Measurements from ENCODE around the gene PHLDA1. TPM values are rescaled to one million over a fixed set of nuclear protein-coding genes. Genes with fewer than 3 reads are reported as not detected.
"Not testable (repeated sequence)": the region's sequence is repeated elsewhere in the genome, so short reads cannot be mapped to it uniquely, and the experiment has no call there.

The PHLDA1 gene
- polyA plus RNA-seq, 1 donor: 18.1 TPM

DNA sequence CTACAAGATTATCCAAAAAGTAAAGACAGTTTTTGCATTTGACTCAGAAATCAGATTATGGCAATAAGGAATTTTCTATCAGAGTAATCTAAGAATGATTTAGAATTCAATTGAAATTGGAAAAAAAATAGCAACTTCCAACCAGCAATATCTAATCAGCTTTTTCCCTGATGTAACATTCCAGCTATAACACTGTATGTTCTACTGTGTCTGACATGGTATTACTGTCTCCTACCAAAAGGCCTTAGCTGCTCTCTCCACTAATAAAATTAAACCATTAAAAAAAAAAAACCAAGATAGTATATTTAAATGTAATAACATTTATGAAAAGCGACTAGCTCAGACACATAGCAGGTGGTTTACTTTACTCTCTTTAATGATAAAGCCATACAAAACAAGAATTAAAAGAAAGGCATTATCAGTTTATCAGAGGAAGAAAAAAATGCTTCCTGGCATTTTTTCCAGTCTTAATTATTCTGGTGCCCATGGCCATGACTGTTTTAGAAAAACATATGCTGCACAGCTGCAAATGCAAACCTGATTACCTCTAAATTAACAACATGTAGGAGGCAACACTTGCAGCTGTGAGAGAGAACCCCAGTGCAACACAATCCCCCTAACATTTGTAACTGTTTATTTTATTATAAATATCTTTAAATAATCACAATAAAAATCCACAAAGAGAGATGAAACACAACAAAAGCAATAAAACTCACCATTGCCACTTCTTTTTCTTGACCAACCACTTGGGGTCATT lies 28.8 kb downstream of the PHLDA1 start:
- Histone ChIP-seq H3K4me1 (ENCODE audit: control insufficient read depth, insufficient read depth, low read length) (no peaks in the 10 kb centered on the region), H3K27ac (ENCODE audit: low read length) (no peak overlapping the region), H3K36me3 (ENCODE audit: control insufficient read depth, insufficient read depth, low read length) (no peaks in the 10 kb centered on the region), H3K4me3 (ENCODE audit: low read length) (no peak overlapping the region), H3K9me3 (ENCODE audit: control insufficient read depth, low read depth, low read length) (no peaks in the 10 kb centered on the region), H3K27me3 (ENCODE audit: control insufficient read depth, insufficient read depth, low read length) (no peaks in the 10 kb centered on the region)
- DNase-seq: no peak
- WGBS (ENCODE audit: insufficient coverage, low lambda C conversion rate): no CpG with 5 or more reads among the region's 1 CpG

DNA sequence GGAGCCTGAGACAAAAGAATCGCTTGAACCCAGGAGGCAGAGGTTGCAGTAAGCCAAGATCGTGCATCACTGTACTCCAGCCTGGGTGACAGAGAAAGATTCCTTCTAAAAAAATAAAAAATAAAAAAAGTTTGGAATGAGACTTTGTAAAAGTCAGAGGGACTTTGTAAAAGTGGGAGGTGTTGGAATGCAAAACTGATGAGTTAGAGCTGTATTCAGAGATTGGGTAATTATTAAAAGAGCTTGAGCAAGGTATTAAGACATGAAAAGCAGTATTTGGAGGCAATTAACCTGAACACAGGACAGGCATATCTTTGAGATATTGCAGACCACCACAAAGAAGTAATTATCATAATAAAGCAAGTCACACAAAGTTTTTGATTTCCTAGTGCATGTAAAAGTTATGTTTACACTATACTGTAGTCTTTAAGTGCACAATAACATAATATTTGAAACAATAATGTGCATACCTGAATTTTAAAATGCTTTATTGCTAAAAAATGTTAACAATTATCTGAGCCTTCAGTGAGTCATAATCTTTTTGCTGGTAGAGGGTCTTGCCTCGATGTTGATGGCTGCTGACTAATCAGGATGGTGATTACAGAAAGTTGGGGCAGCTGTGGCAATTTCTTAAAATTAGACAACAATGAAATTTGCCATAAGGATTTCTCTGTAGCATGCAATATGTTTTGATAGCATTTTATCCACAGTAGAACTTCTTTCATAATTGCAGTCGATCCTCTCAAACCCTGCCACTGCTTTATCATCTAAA lies 33.1 kb downstream of the PHLDA1 start:
- WGBS (ENCODE audit: insufficient coverage, low lambda C conversion rate): 94% methylated on average over 2 of the region's 4 CpGs
- Histone ChIP-seq H3K27me3 (ENCODE audit: control insufficient read depth, insufficient read depth, low read length) (no peaks in the 10 kb centered on the region), H3K27ac (ENCODE audit: low read length) (no peak overlapping the region), H3K4me3 (ENCODE audit: low read length) (no peak overlapping the region), H3K4me1 (ENCODE audit: control insufficient read depth, insufficient read depth, low read length) (no peaks in the 10 kb centered on the region), H3K36me3 (ENCODE audit: control insufficient read depth, insufficient read depth, low read length) (no peaks in the 10 kb centered on the region), H3K9me3 (ENCODE audit: control insufficient read depth, low read depth, low read length) (no peaks in the 10 kb centered on the region)
- no peak for DNase-seq

DNA sequence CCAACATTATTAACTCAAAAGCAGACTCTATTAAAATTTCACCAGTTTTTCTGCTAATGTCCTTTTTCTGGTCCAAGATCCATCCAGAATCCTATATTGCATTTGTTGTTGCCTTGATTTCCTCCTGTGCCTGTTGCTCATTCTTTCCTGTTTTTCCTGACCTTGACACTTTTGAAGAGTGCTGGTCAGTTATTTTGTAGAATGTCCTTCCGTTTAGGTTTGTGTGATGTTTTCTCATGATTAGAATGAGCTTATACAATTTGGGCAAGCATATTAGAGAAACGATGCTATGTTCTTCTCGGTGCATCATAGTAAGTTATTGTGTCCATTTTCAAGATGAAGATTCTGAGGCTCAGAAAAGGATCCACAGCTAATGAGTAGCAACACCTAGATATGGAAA lies 33.9 kb downstream of the PHLDA1 start:
- 81% methylated on average over 3 of the region's 3 CpGs for WGBS (ENCODE audit: insufficient coverage, low lambda C conversion rate)
- H3K4me3 ChIP-seq (ENCODE audit: low read length): no peak overlapping the region

DNA sequence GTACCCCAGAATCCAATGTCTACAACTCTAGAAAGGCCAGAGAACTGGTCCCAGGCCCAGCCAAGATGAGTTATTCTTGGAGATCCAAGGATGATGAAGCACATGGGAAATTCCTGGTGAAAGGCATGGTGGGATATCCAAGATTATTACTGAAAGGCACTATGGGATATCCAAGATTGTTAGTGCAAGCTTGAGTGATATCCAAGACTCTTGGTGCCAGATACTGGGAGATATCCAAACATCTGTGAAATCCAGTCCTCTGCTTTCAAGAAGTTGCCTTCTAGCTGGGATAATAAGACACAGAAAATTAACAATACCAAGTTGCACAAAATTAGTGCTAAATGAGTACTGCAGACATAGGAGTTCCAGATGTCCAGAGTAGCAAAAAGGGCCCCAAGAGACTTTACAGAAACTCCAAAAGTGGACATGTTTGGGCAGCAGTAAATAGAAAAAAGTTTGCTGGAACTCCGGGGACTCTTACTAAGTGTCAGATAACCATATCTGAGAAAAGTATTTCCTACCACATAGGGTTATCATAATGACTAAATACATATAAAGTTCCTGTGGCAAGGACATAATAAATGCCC lies 34.6 kb downstream of the PHLDA1 start:
- Histone ChIP-seq H3K9me3 (ENCODE audit: control insufficient read depth, low read depth, low read length) (no peaks in the 10 kb centered on the region), H3K4me1 (ENCODE audit: control insufficient read depth, insufficient read depth, low read length) (no peaks in the 10 kb centered on the region), H3K4me3 (ENCODE audit: low read length) (no peak overlapping the region), H3K27me3 (ENCODE audit: control insufficient read depth, insufficient read depth, low read length) (no peaks in the 10 kb centered on the region), H3K27ac (ENCODE audit: low read length) (no peak overlapping the region), H3K36me3 (ENCODE audit: control insufficient read depth, insufficient read depth, low read length) (no peaks in the 10 kb centered on the region)
- 17% methylated on average over 1 of the region's 1 CpG for WGBS (ENCODE audit: insufficient coverage, low lambda C conversion rate)
- DNase-seq: no peak

More for the DNA sequence above, 33.9 kb downstream of the PHLDA1 start:
- no peak for DNase-seq
- no peak overlapping the region for H3K27ac ChIP-seq (ENCODE audit: low read length)
- H3K9me3 ChIP-seq (ENCODE audit: control insufficient read depth, low read depth, low read length): no peaks in the 10 kb centered on the region
- H3K27me3 ChIP-seq (ENCODE audit: control insufficient read depth, insufficient read depth, low read length): no peaks in the 10 kb centered on the region
- no peaks in the 10 kb centered on the region for H3K4me1 ChIP-seq (ENCODE audit: control insufficient read depth, insufficient read depth, low read length)
- no peaks in the 10 kb centered on the region for H3K36me3 ChIP-seq (ENCODE audit: control insufficient read depth, insufficient read depth, low read length)

DNA sequence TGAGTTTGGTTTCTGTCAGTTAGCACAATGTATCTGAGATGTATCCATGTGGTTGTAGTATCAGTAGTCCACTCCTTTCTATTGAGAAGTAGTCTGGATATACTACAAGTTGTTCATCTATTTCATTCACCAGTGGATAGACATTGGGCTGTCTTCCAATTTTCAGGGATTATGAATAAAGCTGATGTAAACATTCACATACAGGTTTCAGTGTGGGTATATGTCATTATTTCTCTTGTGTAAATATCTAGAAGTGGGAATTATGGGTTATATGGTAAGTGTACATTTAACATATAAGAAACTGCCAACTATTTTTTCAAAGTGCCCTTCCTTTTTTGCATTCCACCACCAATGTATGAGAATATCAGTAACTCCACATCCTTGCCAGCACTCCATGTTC lies 35.9 kb downstream of the PHLDA1 start:
- no peak for DNase-seq
- no peak overlapping the region for H3K27ac ChIP-seq (ENCODE audit: low read length)
- no peaks in the 10 kb centered on the region for H3K36me3 ChIP-seq (ENCODE audit: control insufficient read depth, insufficient read depth, low read length)
- no peak overlapping the region for H3K4me3 ChIP-seq (ENCODE audit: low read length)
- no peaks in the 10 kb centered on the region for H3K9me3 ChIP-seq (ENCODE audit: control insufficient read depth, low read depth, low read length)
- H3K4me1 ChIP-seq (ENCODE audit: control insufficient read depth, insufficient read depth, low read length): no peaks in the 10 kb centered on the region
- no peaks in the 10 kb centered on the region for H3K27me3 ChIP-seq (ENCODE audit: control insufficient read depth, insufficient read depth, low read length)

DNA sequence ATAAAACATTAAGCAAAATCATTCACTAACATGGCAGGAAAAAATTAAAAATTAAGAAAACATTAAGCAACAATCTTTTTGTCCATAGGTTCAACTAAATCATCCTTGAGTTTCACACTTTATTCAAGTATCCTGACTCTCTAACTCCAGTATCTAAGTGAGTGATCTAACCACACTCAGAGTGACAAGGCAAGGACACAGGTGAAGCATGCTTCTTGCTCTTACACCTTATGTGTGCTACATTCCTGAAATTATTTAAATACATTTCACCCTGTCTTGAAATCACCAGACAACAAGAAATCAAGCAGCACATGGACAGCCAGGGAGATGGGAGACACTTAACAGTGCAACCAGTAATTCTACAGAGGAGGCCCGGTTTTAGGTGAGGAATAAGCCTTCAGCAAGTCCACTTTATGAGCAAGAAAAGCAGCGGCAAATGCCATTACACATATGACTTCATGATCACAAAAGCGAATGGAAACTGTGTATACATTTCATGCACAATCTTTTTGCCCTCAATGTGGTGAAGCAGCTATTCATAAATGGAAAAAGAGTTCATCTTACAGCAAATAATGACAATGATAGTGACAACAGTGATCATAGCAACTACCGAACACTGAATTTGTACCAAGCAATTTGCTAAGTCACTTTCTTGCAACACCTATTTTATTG lies 37.4 kb downstream of the PHLDA1 start:
- Histone ChIP-seq H3K36me3 (ENCODE audit: control insufficient read depth, insufficient read depth, low read length) (no peaks in the 10 kb centered on the region), H3K4me1 (ENCODE audit: control insufficient read depth, insufficient read depth, low read length) (no peaks in the 10 kb centered on the region), H3K4me3 (ENCODE audit: low read length) (no peak overlapping the region), H3K27ac (ENCODE audit: low read length) (no peak overlapping the region), H3K27me3 (ENCODE audit: control insufficient read depth, insufficient read depth, low read length) (no peaks in the 10 kb centered on the region), H3K9me3 (ENCODE audit: control insufficient read depth, low read depth, low read length) (no peaks in the 10 kb centered on the region)
- 100% methylated on average over 2 of the region's 4 CpGs for WGBS (ENCODE audit: insufficient coverage, low lambda C conversion rate)
- no peak for DNase-seq

DNA sequence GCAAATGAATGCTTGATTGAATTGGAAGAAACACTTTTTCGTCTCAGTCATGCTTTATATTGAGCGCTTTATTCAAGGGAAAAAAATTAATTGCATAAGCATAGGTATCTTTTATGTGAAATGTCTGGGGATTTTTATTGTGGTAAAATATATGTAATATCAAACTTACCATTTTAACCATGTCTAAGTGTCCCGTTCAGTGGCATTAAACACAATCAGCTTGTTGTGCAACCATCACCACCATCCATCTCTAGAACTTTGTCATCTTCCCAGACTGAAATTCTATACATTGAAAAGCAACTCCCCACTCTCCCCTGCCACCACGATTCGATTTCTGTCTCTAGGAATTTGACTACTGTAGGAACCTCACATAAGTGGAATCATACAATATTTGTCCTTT lies 39.8 kb downstream of the PHLDA1 start:
- no peak overlapping the region for H3K27ac ChIP-seq (ENCODE audit: low read length)
- 93% methylated on average over 2 of the region's 5 CpGs for WGBS (ENCODE audit: insufficient coverage, low lambda C conversion rate)
- no peak overlapping the region for H3K4me3 ChIP-seq (ENCODE audit: low read length)
- H3K36me3 ChIP-seq (ENCODE audit: control insufficient read depth, insufficient read depth, low read length): no peaks in the 10 kb centered on the region
- H3K9me3 ChIP-seq (ENCODE audit: control insufficient read depth, low read depth, low read length): no peaks in the 10 kb centered on the region
- H3K4me1 ChIP-seq (ENCODE audit: control insufficient read depth, insufficient read depth, low read length): no peaks in the 10 kb centered on the region
- no peaks in the 10 kb centered on the region for H3K27me3 ChIP-seq (ENCODE audit: control insufficient read depth, insufficient read depth, low read length)
- no peak for DNase-seq

DNA sequence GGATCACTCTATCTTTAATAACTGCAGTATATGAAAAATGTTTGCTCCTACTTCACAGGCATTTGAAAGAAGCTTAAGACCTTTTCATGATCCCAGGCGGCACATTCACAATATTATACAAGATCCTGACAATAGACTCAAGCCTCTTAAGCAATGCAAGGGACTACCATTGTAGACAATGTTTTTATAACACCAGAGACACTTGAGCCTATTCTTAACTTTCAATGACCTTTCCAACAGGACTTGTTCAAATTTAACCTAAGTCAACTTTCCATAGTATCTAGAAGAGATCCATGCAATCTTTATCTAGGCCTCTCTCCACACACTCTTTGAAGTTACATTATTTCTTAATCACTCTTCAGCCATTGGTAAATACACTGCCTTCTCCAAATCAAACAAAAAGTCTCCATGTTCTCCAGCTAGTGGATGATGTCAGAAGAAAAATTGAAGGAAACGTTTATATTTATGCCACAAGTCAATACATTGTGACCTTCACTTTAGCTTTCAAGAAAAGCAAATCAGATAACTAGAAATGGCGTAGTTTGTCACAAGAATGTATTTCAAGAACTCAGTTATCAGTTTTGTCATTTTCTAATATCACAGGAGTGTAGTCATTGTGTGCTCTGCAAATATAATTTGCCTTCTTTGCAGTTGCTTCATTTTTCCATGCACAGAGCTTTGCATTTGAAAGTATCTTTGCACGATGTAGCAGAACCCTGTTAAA lies 41.2 kb downstream of the PHLDA1 start:
- peak in 1 of 2 donors; percentile 50 for DNase-seq
- no CpG with 5 or more reads among the region's 4 CpGs for WGBS (ENCODE audit: insufficient coverage, low lambda C conversion rate)
- Histone ChIP-seq H3K4me1 (ENCODE audit: control insufficient read depth, insufficient read depth, low read length) (peaks cover 6% of the 10 kb centered on the region), H3K27ac (ENCODE audit: low read length) (no peak overlapping the region), H3K4me3 (ENCODE audit: low read length) (no peak overlapping the region), H3K27me3 (ENCODE audit: control insufficient read depth, insufficient read depth, low read length) (no peaks in the 10 kb centered on the region), H3K36me3 (ENCODE audit: control insufficient read depth, insufficient read depth, low read length) (no peaks in the 10 kb centered on the region), H3K9me3 (ENCODE audit: control insufficient read depth, low read depth, low read length) (no peaks in the 10 kb centered on the region)

DNA sequence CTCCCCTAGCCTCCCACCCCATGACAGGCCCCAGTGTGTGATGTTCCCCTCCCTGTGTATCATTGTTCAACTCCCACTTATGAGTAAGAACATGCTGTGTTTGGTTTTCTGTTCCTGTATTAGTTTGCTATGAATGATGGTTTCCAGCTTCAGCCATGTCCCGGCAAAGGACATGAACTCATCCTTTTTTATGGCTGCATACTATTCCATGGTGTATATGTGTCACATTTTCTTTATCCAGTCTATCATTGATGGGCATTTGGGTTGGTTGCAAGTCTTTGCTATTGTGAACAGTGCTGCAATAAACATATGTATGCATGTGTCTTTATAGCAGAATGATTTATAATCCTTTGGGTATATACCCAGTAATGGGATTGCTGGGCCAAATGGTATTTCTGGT lies 43.9 kb downstream of the PHLDA1 start:
- not testable (repeated sequence) for H3K9me3 ChIP-seq (ENCODE audit: control insufficient read depth, low read depth, low read length); H3K36me3 ChIP-seq (ENCODE audit: control insufficient read depth, insufficient read depth, low read length); H3K27ac ChIP-seq (ENCODE audit: low read length); DNase-seq; H3K27me3 ChIP-seq (ENCODE audit: control insufficient read depth, insufficient read depth, low read length); H3K4me1 ChIP-seq (ENCODE audit: control insufficient read depth, insufficient read depth, low read length); H3K4me3 ChIP-seq (ENCODE audit: low read length)
- no CpG with 5 or more reads among the region's 1 CpG for WGBS (ENCODE audit: insufficient coverage, low lambda C conversion rate)

Measured in large intestine (tissue), 3 donors.